ENCODE results near the gene IRF3. TPM values are rescaled to one million over a fixed set of nuclear protein-coding genes. Genes with fewer than 3 reads are reported as not detected.
A peak's percentile ranks its signal among the peaks of the same experiment; 100 is the strongest.

IRF3 gene
- total and polyA plus RNA-seq, 10 donors = 87.9 to 294 (median 128) TPM

DNA sequence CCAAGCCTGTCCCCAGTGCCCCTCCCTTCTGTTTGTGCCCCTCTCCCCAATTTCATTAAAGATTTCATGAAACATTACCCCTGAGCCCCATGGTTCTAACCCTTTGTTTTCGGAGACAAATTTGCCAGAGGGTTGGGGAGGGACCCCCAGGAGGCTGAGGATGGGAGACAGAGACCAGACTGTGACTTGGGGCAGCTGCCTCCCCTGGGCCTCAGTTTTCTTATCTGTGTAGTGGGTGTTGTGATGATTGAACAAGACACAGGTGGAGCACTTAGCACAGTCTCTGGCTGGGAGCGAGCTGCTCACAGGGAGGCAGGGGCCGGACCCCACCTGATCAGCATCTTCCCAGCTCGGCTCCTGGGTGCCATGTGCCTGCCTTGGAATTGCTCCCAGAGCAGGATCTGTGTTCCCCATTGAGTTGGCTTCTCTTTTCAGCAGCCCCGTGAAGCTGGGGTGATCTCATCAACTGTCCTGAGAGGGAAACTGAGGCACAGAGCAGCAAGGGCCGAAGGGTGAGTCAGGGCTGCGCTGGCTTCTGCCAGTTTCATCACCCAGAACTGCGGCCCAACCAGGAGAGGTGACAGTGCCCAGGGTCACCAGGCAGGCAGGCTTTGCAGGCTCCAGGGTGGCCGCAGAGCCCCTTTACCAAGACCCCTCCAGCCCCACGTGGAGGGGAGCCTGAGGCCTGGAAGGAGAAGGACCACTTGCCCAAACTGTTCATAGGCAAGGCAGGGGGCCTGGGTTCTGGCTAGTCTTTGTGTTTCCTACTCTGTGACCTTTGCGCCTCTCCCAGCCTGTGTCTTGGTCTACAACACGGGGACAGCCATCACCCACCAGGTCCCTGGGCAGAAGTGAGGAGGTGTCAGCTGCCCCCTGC is 6.9 kb downstream of the IRF3 start:
- intact Hi-C loops (cut with DNase I; ENCODE audit: low total_unique reads) = no loop called here
- Histone ChIP-seq H3K4me3 (no peak overlapping the region), H3K9me3 (no peaks in the 10 kb centered on the region), H3K27ac (peak overlapping the region in 1 of 8 donors; percentile 18), H3K4me1 (peaks cover 7 to 45% (median 16%) of the 10 kb centered on the region in 6 donors), H3K27me3 (replicated peaks in 1 of 7) (no peaks in the 10 kb centered on the region), H3K36me3 (peaks cover 4 to 98% (median 89%) of the 10 kb centered on the region in 6 donors)
- no peak for TF ChIP-seq POLR2A (IDR thresholded peaks at IDR 0.05)
- TF ChIP-seq POLR2AphosphoS5 (IDR thresholded peaks at IDR 0.05) = peak in 2 of 3 donors; percentile 23 to 71
- 88 to 97% (median 93%) methylated on average over 9 to 12 of the region's 12 CpGs for WGBS, 5 donors
- DNase-seq = no peak

- TF ChIP-seq CTCF (IDR thresholded peaks at IDR 0.05 in 8 of 11, conservative IDR thresholded peaks at IDR 0.05 in 3 of 11) = no peak
- TF ChIP-seq POLR2A (IDR thresholded peaks at IDR 0.05) = no peak
- peak in 1 of 3 donors; percentile 1 for TF ChIP-seq POLR2AphosphoS5 (IDR thresholded peaks at IDR 0.05)
- Histone ChIP-seq H3K36me3 (peaks cover 4 to 100% (median 95%) of the 10 kb centered on the region in 6 donors), H3K27ac (no peak overlapping the region), H3K4me1 (peaks cover under 1 to 44% (median 11%) of the 10 kb centered on the region in 6 donors), H3K4me3 (no peak overlapping the region), H3K9me3 (no peaks in the 10 kb centered on the region), H3K27me3 (replicated peaks in 1 of 7) (no peaks in the 10 kb centered on the region)
- intact Hi-C loops (cut with DNase I; ENCODE audit: low total_unique reads) = no loop called here
- 83 to 94% (median 89%) methylated on average over 7 to 15 of the region's 15 CpGs for WGBS, 5 donors
- DNase-seq = no peak
Observed at GRCh38 chr19:49658139-49658517, 7.5 kb downstream of the IRF3 start.

DNA sequence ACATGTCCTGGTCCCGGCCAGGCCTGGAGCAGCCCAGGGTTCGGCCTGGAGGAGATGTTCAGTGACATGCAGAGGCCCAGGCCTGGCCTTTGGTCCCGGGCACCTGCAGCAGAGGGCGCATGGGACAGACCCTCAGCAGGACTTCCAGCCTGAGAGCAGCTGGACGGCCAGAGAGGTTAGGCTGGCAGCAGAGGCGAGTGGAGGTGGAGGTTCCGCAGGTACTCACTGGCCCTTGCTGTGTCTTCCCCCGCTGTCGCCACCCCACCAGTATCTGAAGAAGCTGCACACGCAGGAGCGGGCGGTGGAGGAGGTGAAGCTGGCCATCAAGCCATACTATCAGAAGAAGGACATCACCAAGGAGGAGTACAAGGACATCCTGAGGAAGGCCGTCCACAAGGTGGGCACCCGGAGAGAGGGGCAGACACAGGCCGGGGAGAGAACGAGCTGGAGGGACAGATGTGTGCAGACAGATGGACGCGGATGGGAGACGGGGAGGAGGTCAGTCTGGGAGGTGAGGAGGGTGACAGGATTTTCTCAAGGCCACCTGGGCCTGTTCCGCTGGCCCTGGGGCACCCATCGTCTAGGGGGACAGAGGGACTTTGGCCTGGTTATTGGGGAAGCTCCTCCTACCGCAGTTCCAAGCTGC is 8.0 kb downstream of the IRF3 start:
- Histone ChIP-seq H3K4me1 (peaks cover 0 to 39% (median 6%) of the 10 kb centered on the region in 6 donors), H3K4me3 (no peak overlapping the region), H3K36me3 (peaks cover 4 to 100% (median 96%) of the 10 kb centered on the region in 6 donors), H3K9me3 (no peaks in the 10 kb centered on the region), H3K27ac (no peak overlapping the region), H3K27me3 (replicated peaks in 1 of 7) (no peaks in the 10 kb centered on the region)
- peak in 2 of 3 donors; percentile 30 to 63 for TF ChIP-seq POLR2AphosphoS5 (IDR thresholded peaks at IDR 0.05)
- no peak for TF ChIP-seq CTCF (IDR thresholded peaks at IDR 0.05 in 8 of 11, conservative IDR thresholded peaks at IDR 0.05 in 3 of 11)
- WGBS, 5 donors = 86 to 96% (median 92%) methylated on average over 17 to 22 of the region's 22 CpGs
- intact Hi-C loops (cut with DNase I; ENCODE audit: low total_unique reads) = no loop called here
- DNase-seq = no peak

GRCh38 chr19:49656456-49657109 is 9.1 kb downstream of the IRF3 start:
- 89 to 97% (median 93%) methylated on average over 12 to 17 of the region's 17 CpGs for WGBS, 5 donors
- H3K4me1 ChIP-seq = peaks cover 0 to 30% (median 3%) of the 10 kb centered on the region in 6 donors
- TF ChIP-seq POLR2A (IDR thresholded peaks at IDR 0.05) (no peak), POLR2AphosphoS5 (IDR thresholded peaks at IDR 0.05) (no peak), CTCF (IDR thresholded peaks at IDR 0.05 in 8 of 11, conservative IDR thresholded peaks at IDR 0.05 in 3 of 11) (no peak)
- no peaks in the 10 kb centered on the region for H3K9me3 ChIP-seq
- H3K27me3 ChIP-seq (replicated peaks in 1 of 7) = no peaks in the 10 kb centered on the region
- intact Hi-C loops (cut with DNase I; ENCODE audit: low total_unique reads) = no loop called here
- H3K36me3 ChIP-seq = peaks cover 4 to 100% (median 93%) of the 10 kb centered on the region in 6 donors
- no peak for DNase-seq
- no peak overlapping the region for H3K4me3 ChIP-seq
- peak overlapping the region in 3 of 8 donors; percentile 38 to 55 (median 52) for H3K27ac ChIP-seq
